ENCODE measurements around the gene AUTS2.

The AUTS2 gene

GRCh38 chr7:70132226-70132851, 534.1 kb downstream of the AUTS2 start:
- H3K4me3 ChIP-seq (ENCODE audit: severe bottlenecking): no peak overlapping the region
- no peaks in the 10 kb centered on the region for H3K9me3 ChIP-seq (ENCODE audit: severe bottlenecking)
- DNase-seq (ENCODE audit: low spot score) (no peak), ATAC-seq (ENCODE audit: low read depth) (no peak)
- no peaks in the 10 kb centered on the region for H3K27me3 ChIP-seq (ENCODE audit: insufficient read depth, poor library complexity, severe bottlenecking)
- no peak overlapping the region for H3K27ac ChIP-seq (ENCODE audit: poor library complexity, severe bottlenecking)
- no peak for TF ChIP-seq CTCF (IDR thresholded peaks at IDR 0.05; ENCODE audit: poor library complexity, severe bottlenecking)
- no peaks in the 10 kb centered on the region for H3K36me3 ChIP-seq (ENCODE audit: low read depth)
- H3K4me1 ChIP-seq (ENCODE audit: insufficient read depth, poor library complexity, severe bottlenecking): no peaks in the 10 kb centered on the region

- H3K36me3 ChIP-seq (ENCODE audit: low read depth): no peaks in the 10 kb centered on the region
- no peak overlapping the region for H3K27ac ChIP-seq (ENCODE audit: poor library complexity, severe bottlenecking)
- no peak overlapping the region for H3K4me3 ChIP-seq (ENCODE audit: severe bottlenecking)
- DNase-seq (ENCODE audit: low spot score): no peak
- no peak for TF ChIP-seq CTCF (IDR thresholded peaks at IDR 0.05; ENCODE audit: poor library complexity, severe bottlenecking)
- H3K4me1 ChIP-seq (ENCODE audit: insufficient read depth, poor library complexity, severe bottlenecking): no peaks in the 10 kb centered on the region
- H3K27me3 ChIP-seq (ENCODE audit: insufficient read depth, poor library complexity, severe bottlenecking): no peaks in the 10 kb centered on the region
- ATAC-seq (ENCODE audit: low read depth): no peak
- no peaks in the 10 kb centered on the region for H3K9me3 ChIP-seq (ENCODE audit: severe bottlenecking)
Observed at GRCh38 chr7:70132852-70133690, 534.8 kb downstream of the AUTS2 start.

GRCh38 chr7:70134029-70134770, 535.9 kb downstream of the AUTS2 start:
- DNase-seq (ENCODE audit: low spot score): no peak
- no peaks in the 10 kb centered on the region for H3K27me3 ChIP-seq (ENCODE audit: insufficient read depth, poor library complexity, severe bottlenecking)
- TF ChIP-seq CTCF (IDR thresholded peaks at IDR 0.05; ENCODE audit: poor library complexity, severe bottlenecking): no peak
- H3K36me3 ChIP-seq (ENCODE audit: low read depth): no peaks in the 10 kb centered on the region
- no peak overlapping the region for H3K4me3 ChIP-seq (ENCODE audit: severe bottlenecking)
- H3K27ac ChIP-seq (ENCODE audit: poor library complexity, severe bottlenecking): no peak overlapping the region
- ATAC-seq (ENCODE audit: low read depth): no peak
- H3K9me3 ChIP-seq (ENCODE audit: severe bottlenecking): no peaks in the 10 kb centered on the region
- no peaks in the 10 kb centered on the region for H3K4me1 ChIP-seq (ENCODE audit: insufficient read depth, poor library complexity, severe bottlenecking)

- H3K36me3 ChIP-seq (ENCODE audit: low read depth): no peaks in the 10 kb centered on the region
- H3K4me1 ChIP-seq (ENCODE audit: insufficient read depth, poor library complexity, severe bottlenecking): no peaks in the 10 kb centered on the region
- no peak overlapping the region for H3K4me3 ChIP-seq (ENCODE audit: severe bottlenecking)
- H3K27me3 ChIP-seq (ENCODE audit: insufficient read depth, poor library complexity, severe bottlenecking): no peaks in the 10 kb centered on the region
- no peak for ATAC-seq (ENCODE audit: low read depth)
- H3K27ac ChIP-seq (ENCODE audit: poor library complexity, severe bottlenecking): no peak overlapping the region
- H3K9me3 ChIP-seq (ENCODE audit: severe bottlenecking): no peaks in the 10 kb centered on the region
- TF ChIP-seq CTCF (IDR thresholded peaks at IDR 0.05; ENCODE audit: poor library complexity, severe bottlenecking): no peak
- no peak for DNase-seq (ENCODE audit: low spot score)
Observed at GRCh38 chr7:70135656-70136055, 537.4 kb downstream of the AUTS2 start.
